BJ (cell line): ENCODE results near the gene ROR1. TPM values are rescaled to one million over a fixed set of nuclear protein-coding genes. Genes with fewer than 3 reads are reported as not detected.

ENCODE experiments used
- CTCF ChIA-PET: fragments of 350-600 bp; formaldehyde crosslinking; extraction: SDS; loops from one replicate; lab custom pipeline; 2021; ENCODE audit warnings: antibody characterized with exemption, inconsistent platforms; lab: Yijun Ruan, JAX
- POLR2A ChIA-PET: fragments of 300-600 bp; sonication (Branson Sonifier 250); formaldehyde crosslinking; extraction: SDS; loops from one replicate; lab custom pipeline; 2021; ENCODE audit warnings: antibody characterized with exemption; lab: Charles Lee
- DNase-seq: peaks from one replicate; pipeline ENCODE4 v3.0.0-alpha.2; 2011; ENCODE audit warnings: low read depth
- H3K27me3 ChIP-seq: 2 replicates; pipeline ENCODE4 v1.6.0; 2011; ENCODE audit warnings: low read length; ENCODE audit not compliant: control insufficient read depth, insufficient read depth
- H3K36me3 ChIP-seq: 2 replicates; pipeline ENCODE4 v1.5.1; 2011; ENCODE audit warnings: low read length; ENCODE audit not compliant: control insufficient read depth, insufficient read depth
- H3K4me3 ChIP-seq: 2 replicates; pipeline ENCODE4 v1.5.1; 2011; ENCODE audit warnings: low read depth, mild to moderate bottlenecking, control low read depth, low read length
- polyA plus RNA-seq: library from polyadenylated mRNA; depleted of rRNA; stranded (reverse); fragments of >200 nt; gene quantifications from 2 replicates; pipeline ENCODE4 v1.2.3, GENCODE V29; 2011
- TF ChIP-seq, protein P1 (sequence below): IDR thresholded peaks from 2 replicates; pipeline ENCODE4 v1.5.1; 2011; ENCODE audit warnings: low read depth, mild to moderate bottlenecking, control low read depth, inconsistent platforms, low read length, moderate library complexity; ENCODE audit not compliant: insufficient read depth

The ROR1 gene
- polyA plus RNA-seq, 1 experiment = 4.6 TPM

DNA sequence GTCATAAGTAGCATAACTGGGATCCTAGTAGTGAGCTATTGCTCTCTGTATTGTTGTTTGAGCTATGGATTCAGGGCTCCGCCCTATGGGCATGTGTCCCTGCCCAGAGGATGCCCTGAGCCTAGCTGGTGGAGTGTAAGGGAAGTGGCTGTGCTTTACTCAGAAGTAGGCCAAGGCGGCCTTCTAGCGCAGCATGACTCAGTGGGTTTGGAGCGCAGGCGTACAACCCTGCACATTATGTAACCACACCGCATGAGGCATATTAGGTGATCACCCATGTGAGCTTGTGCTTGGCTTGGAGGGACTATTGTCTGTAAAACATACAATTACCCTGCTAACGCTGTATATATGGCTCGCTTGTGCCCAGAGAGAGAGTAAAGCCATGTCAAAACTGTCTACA, 418.5 kb downstream of the ROR1 start:
- no peaks in the 10 kb centered on the region for H3K36me3 ChIP-seq
- CTCF ChIA-PET = interaction anchor here (1.3 kb wide), 1 partner anchor 9 kb away, joined by 4 read pairs; no protein-coding TSS in a partner anchor

GRCh38 chr1:64194168-64195080, 420.6 kb downstream of the ROR1 start:
- ChIA-PET POLR2A (interaction anchor here (0.7 kb wide), 1 partner anchor 567 kb away, joined by 5 read pairs; no protein-coding TSS in a partner anchor), CTCF (interaction anchor here (1.0 to 1.3 kb wide), 4 partner anchors 10 to 50 kb away, joined by 3 to 4 read pairs (median 3); no protein-coding TSS in a partner anchor)
- no peak for DNase-seq
- Histone ChIP-seq H3K27me3 (no peaks in the 10 kb centered on the region), H3K36me3 (no peaks in the 10 kb centered on the region), H3K4me3 (no peak overlapping the region)
- TF ChIP-seq, protein P1, sequence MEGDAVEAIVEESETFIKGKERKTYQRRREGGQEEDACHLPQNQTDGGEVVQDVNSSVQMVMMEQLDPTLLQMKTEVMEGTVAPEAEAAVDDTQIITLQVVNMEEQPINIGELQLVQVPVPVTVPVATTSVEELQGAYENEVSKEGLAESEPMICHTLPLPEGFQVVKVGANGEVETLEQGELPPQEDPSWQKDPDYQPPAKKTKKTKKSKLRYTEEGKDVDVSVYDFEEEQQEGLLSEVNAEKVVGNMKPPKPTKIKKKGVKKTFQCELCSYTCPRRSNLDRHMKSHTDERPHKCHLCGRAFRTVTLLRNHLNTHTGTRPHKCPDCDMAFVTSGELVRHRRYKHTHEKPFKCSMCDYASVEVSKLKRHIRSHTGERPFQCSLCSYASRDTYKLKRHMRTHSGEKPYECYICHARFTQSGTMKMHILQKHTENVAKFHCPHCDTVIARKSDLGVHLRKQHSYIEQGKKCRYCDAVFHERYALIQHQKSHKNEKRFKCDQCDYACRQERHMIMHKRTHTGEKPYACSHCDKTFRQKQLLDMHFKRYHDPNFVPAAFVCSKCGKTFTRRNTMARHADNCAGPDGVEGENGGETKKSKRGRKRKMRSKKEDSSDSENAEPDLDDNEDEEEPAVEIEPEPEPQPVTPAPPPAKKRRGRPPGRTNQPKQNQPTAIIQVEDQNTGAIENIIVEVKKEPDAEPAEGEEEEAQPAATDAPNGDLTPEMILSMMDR = no peak

More for the DNA sequence above, 418.5 kb downstream of the ROR1 start:
- H3K4me3 ChIP-seq = no peak overlapping the region
- no peaks in the 10 kb centered on the region for H3K27me3 ChIP-seq
- no peak for DNase-seq
- POLR2A ChIA-PET = no interaction called here
- TF ChIP-seq, protein P1 = no peak

- CTCF ChIA-PET = interaction anchor here (1.0 to 1.3 kb wide), 4 partner anchors 10 to 49 kb away, joined by 3 to 4 read pairs (median 3); no protein-coding TSS in a partner anchor
- POLR2A ChIA-PET = no interaction called here
- DNase-seq = no peak
- TF ChIP-seq, protein P1 = no peak
- H3K4me3 ChIP-seq = no peak overlapping the region
- no peaks in the 10 kb centered on the region for H3K27me3 ChIP-seq
- H3K36me3 ChIP-seq = no peaks in the 10 kb centered on the region
Observed at GRCh38 chr1:64195081-64195395, 421.2 kb downstream of the ROR1 start.

GRCh38 chr1:64196074-64196870, 422.5 kb downstream of the ROR1 start:
- no peaks in the 10 kb centered on the region for H3K36me3 ChIP-seq
- H3K4me3 ChIP-seq = no peak overlapping the region
- TF ChIP-seq, protein P1 = no peak
- H3K27me3 ChIP-seq = no peaks in the 10 kb centered on the region
- ChIA-PET CTCF (no interaction called here), POLR2A (no interaction called here)
- DNase-seq = no peak

GRCh38 chr1:64197076-64197475, 423.3 kb downstream of the ROR1 start:
- Histone ChIP-seq H3K4me3 (no peak overlapping the region), H3K36me3 (no peaks in the 10 kb centered on the region), H3K27me3 (no peaks in the 10 kb centered on the region)
- TF ChIP-seq, protein P1 = no peak
- ChIA-PET CTCF (no interaction called here), POLR2A (no interaction called here)
- no peak for DNase-seq
